ENCODE results near the gene MRPL9.

GRCh38 chr1:151801310-151801820, 38.1 kb upstream of the MRPL9 start:
- TF ChIP-seq, protein P1, sequence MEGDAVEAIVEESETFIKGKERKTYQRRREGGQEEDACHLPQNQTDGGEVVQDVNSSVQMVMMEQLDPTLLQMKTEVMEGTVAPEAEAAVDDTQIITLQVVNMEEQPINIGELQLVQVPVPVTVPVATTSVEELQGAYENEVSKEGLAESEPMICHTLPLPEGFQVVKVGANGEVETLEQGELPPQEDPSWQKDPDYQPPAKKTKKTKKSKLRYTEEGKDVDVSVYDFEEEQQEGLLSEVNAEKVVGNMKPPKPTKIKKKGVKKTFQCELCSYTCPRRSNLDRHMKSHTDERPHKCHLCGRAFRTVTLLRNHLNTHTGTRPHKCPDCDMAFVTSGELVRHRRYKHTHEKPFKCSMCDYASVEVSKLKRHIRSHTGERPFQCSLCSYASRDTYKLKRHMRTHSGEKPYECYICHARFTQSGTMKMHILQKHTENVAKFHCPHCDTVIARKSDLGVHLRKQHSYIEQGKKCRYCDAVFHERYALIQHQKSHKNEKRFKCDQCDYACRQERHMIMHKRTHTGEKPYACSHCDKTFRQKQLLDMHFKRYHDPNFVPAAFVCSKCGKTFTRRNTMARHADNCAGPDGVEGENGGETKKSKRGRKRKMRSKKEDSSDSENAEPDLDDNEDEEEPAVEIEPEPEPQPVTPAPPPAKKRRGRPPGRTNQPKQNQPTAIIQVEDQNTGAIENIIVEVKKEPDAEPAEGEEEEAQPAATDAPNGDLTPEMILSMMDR (IDR thresholded peaks at IDR 0.05; ENCODE audit: low read depth, low read length, poor library complexity, severe bottlenecking) = no peak
- TF ChIP-seq EZH2phosphoT487 (IDR thresholded peaks at IDR 0.05; ENCODE audit: borderline replicate concordance, low read length) = no peak
